Liver (tissue), 9 donors: Measurements from ENCODE around the gene MICAL1. TPM values are rescaled to one million over a fixed set of nuclear protein-coding genes. Genes with fewer than 3 reads are reported as not detected.

Source experiments
- DNase-seq: peaks from one replicate; pipeline ENCODE4 v3.0.0-alpha.2; 2017; ENCODE audit warnings: low spot score
- H3K27ac ChIP-seq, 2 donors: one replicate each; pipeline ENCODE4 v1.7.0; 2013; ENCODE audit warnings: inconsistent platforms in 2 of 2, low read length in 2 of 2, control low read depth in 1 of 2, low read depth in 1 of 2, mild to moderate bottlenecking in 1 of 2
- H3K27me3 ChIP-seq, 4 donors: one replicate each; pipeline versions ENCODE4 v1.6.1 to v1.7.0; 2013; ENCODE audit warnings: low read length in 3 of 4, inconsistent platforms in 1 of 4, mild to moderate bottlenecking in 1 of 4, moderate library complexity in 1 of 4; ENCODE audit not compliant: control insufficient read depth in 4 of 4, insufficient read depth in 4 of 4
- H3K36me3 ChIP-seq, 4 donors: one replicate each; pipeline versions ENCODE4 v1.6.1 to v1.7.0; 2013; ENCODE audit warnings: low read length in 3 of 4, mild to moderate bottlenecking in 3 of 4, low read depth in 1 of 4, moderate library complexity in 1 of 4; ENCODE audit not compliant: control insufficient read depth in 4 of 4, insufficient read depth in 3 of 4
- H3K4me1 ChIP-seq, 4 donors: one replicate each; pipeline versions ENCODE4 v1.6.1 to v1.7.0; 2013; ENCODE audit warnings: low read length in 3 of 4, mild to moderate bottlenecking in 3 of 4, moderate library complexity in 1 of 4; ENCODE audit not compliant: control insufficient read depth in 4 of 4, insufficient read depth in 4 of 4
- H3K4me3 ChIP-seq, 3 donors: one replicate each; pipeline versions ENCODE4 v1.6.1 to v1.7.0; 2013; ENCODE audit warnings: low read length in 3 of 3, control low read depth in 1 of 3, low read depth in 1 of 3, mild to moderate bottlenecking in 1 of 3
- H3K9ac ChIP-seq, 2 donors: one replicate each; pipeline ENCODE4 v1.7.0; 2013; ENCODE audit warnings: low read length in 2 of 2, mild to moderate bottlenecking in 2 of 2, moderate library complexity in 2 of 2, control low read depth in 1 of 2, low read depth in 1 of 2
- H3K9me3 ChIP-seq, 4 donors: one replicate each; pipeline versions ENCODE4 v1.6.1 to v1.7.0; 2013; ENCODE audit warnings: low read length in 3 of 4; ENCODE audit not compliant: control insufficient read depth in 4 of 4
- EGR1 ChIP-seq, 2 donors: IDR thresholded peaks; 2 replicates each; pipeline ENCODE4 v1.6.1; 2016 to 2018; ENCODE audit warnings: antibody characterized with exemption in 2 of 2, low read depth in 2 of 2
- FOXA2 ChIP-seq: IDR thresholded peaks from 2 replicates; pipeline ENCODE4 v1.6.1; 2016; ENCODE audit warnings: antibody characterized with exemption
- HNF4A ChIP-seq, 2 donors: conservative IDR thresholded peaks; 2 replicates each; pipeline ENCODE4 v1.6.1; 2016; ENCODE audit warnings: antibody characterized with exemption in 2 of 2, mild to moderate bottlenecking in 2 of 2
- HNF4G ChIP-seq: IDR thresholded peaks from 2 replicates; pipeline ENCODE4 v1.6.1; 2016; ENCODE audit warnings: antibody characterized with exemption
- JUND ChIP-seq, 2 donors: IDR thresholded peaks; 2 replicates each; pipeline ENCODE4 v1.6.1; 2016; ENCODE audit warnings: antibody characterized with exemption in 2 of 2
- NR2F2 ChIP-seq: IDR thresholded peaks from 2 replicates; pipeline ENCODE4 v1.6.1; 2016; ENCODE audit warnings: antibody characterized with exemption
- RAD21 ChIP-seq, 2 donors: IDR thresholded peaks; 2 replicates each; pipeline ENCODE4 v1.6.1; 2016; ENCODE audit warnings: antibody characterized with exemption in 2 of 2, mild to moderate bottlenecking in 2 of 2
- RXRA ChIP-seq, 2 donors: IDR thresholded peaks; 2 replicates each; pipeline ENCODE4 v1.6.1; 2017 to 2018; ENCODE audit warnings: antibody characterized with exemption in 2 of 2, mild to moderate bottlenecking in 1 of 2
- SP1 ChIP-seq: IDR thresholded peaks from 2 replicates; pipeline ENCODE4 v1.6.1; 2018; ENCODE audit warnings: antibody characterized with exemption, mild to moderate bottlenecking
- TAF1 ChIP-seq: conservative IDR thresholded peaks from 2 replicates; pipeline ENCODE4 v1.6.1; 2016; ENCODE audit warnings: antibody characterized with exemption, mild to moderate bottlenecking
- YY1 ChIP-seq: IDR thresholded peaks from 2 replicates; pipeline ENCODE4 v1.6.1; 2016; ENCODE audit warnings: antibody characterized with exemption, mild to moderate bottlenecking
- whole genome bisulfite sequencing: extraction: QIAGEN DNeasy Blood & Tissue Kit; methylation state at CpG from one replicate; pipeline ENCODE4 v1.1.7; 2013; 5-methylcytosine and 5-hydroxymethylcytosine counted together
- polyA plus RNA-seq, 2 donors: library from polyadenylated mRNA; stranded (reverse) in 1 of 2; unstranded in 1 of 2; fragments of 200-250 nt in 1 of 2; fragments of >200 nt in 1 of 2; fragmentation: Nextera tagmentation in 1 of 2; extraction: Ambion mirVana in 1 of 2; gene quantifications; one replicate each; pipeline versions ENCODE4 v1.2.1 to v1.2.3, GENCODE V29; 2013 to 2015
- total RNA-seq, 2 donors: library from RNA; depleted of rRNA; stranded (reverse); fragments of >200 nt; gene quantifications; one replicate each; pipeline ENCODE4 v1.2.3, GENCODE V29; 2014
- TF ChIP-seq, protein P1 (sequence below): fragments of 150-350 bp; IDR thresholded peaks from 2 replicates; pipeline ENCODE4 v1.5.1; 2017; ENCODE audit warnings: improper control_type of control experiment, low read depth, low read length; ENCODE audit not compliant: missing input control
- TF ChIP-seq, protein P2 (sequence below): IDR thresholded peaks from 2 replicates; pipeline ENCODE4 v1.6.1; 2016; ENCODE audit warnings: antibody characterized with exemption
- TF ChIP-seq, protein P3 (sequence below): IDR thresholded peaks from 2 replicates; pipeline ENCODE4 v1.6.1; 2016; ENCODE audit warnings: antibody characterized with exemption, mild to moderate bottlenecking
- TF ChIP-seq, protein P4 (sequence below): IDR thresholded peaks from 2 replicates; pipeline ENCODE4 v1.6.1; 2016; ENCODE audit warnings: antibody characterized with exemption
- donor health status: healthy.
- donor health status: healthy.
- donor health status: healthy.
- donor health status: healthy.
- donor health status: healthy.

The MICAL1 gene
- total and polyA plus RNA-seq, 4 donors = 1.8 to 4.9 (median 3.3) TPM

DNA sequence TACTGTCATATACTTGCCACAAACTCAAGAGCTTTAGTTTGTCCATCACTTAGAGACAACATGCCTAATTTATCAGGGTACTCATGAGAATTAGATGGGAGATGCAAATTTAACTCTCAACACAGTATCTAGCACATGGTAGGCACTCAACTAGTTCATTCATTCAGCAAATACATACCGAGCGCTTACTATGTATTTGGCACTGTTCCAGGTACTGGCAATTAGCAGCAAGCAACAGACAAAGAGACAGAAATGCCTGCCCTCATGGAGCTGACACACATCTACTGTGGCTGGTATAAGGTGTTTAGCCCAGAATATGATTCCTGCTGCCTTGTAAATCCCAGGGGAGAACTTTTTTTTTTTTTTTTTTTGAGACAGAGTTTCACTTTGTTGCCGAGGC, 4.8 kb downstream of the MICAL1 start (continued):
- TF ChIP-seq, protein P1, sequence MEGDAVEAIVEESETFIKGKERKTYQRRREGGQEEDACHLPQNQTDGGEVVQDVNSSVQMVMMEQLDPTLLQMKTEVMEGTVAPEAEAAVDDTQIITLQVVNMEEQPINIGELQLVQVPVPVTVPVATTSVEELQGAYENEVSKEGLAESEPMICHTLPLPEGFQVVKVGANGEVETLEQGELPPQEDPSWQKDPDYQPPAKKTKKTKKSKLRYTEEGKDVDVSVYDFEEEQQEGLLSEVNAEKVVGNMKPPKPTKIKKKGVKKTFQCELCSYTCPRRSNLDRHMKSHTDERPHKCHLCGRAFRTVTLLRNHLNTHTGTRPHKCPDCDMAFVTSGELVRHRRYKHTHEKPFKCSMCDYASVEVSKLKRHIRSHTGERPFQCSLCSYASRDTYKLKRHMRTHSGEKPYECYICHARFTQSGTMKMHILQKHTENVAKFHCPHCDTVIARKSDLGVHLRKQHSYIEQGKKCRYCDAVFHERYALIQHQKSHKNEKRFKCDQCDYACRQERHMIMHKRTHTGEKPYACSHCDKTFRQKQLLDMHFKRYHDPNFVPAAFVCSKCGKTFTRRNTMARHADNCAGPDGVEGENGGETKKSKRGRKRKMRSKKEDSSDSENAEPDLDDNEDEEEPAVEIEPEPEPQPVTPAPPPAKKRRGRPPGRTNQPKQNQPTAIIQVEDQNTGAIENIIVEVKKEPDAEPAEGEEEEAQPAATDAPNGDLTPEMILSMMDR = no peak
- TF ChIP-seq, protein P2, sequence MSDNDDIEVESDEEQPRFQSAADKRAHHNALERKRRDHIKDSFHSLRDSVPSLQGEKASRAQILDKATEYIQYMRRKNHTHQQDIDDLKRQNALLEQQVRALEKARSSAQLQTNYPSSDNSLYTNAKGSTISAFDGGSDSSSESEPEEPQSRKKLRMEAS = no peak
- TF ChIP-seq JUND (IDR thresholded peaks at IDR 0.05) (no peak), RAD21 (IDR thresholded peaks at IDR 0.05) (no peak)

DNA sequence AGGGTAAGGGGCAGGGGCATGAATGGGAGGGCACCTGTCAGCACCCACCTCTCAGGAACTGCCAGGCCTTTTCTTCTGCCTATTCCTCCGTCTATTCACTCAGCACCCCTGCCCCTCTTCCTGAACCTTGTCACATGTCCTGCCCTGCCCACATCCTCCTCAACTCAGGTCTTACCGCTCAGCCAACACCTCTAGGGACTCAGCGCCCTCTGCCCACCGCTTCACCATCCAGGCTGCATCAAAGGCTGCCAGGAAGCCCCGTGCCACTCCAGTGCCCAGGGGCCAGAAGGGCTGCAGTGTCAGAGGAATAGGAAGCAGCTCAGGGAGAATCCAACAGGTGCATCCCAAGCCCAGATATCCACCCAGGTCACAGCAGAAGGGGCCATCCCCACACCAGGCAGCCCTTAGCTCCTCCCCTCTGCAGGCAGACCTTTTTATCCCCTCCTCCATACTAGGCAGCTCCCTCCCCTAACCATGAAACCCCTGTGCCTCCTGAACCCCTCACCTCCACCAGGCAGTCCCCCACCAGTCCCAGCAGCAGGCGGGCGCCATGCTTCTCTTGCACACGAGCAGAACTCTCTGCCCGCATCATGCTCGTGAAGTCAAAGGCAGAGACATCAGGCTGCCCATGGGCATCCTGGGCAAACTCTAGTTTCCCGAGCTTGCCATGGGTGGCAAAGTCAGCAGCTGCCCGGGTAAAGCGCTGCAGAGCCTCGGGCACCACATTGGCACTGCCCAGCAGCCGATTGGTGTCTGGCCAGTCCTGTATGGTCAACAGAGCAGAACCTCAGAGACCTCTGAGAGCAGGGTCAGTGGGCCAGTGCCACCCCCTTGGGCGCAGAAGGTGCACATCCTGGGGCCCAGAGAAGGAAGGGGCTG, 5.5 kb downstream of the MICAL1 start:
- Histone ChIP-seq H3K27me3 (no peaks in the 10 kb centered on the region), H3K36me3 (peaks cover 0 to 3% (median under 1%) of the 10 kb centered on the region in 4 donors), H3K27ac (no peak overlapping the region), H3K4me1 (peaks cover 0 to 1% (median under 1%) of the 10 kb centered on the region in 4 donors), H3K9ac (no peak overlapping the region), H3K9me3 (no peaks in the 10 kb centered on the region), H3K4me3 (no peak overlapping the region)
- TF ChIP-seq RXRA (IDR thresholded peaks at IDR 0.05) (no peak), HNF4G (no peak), TAF1 (no peak), RAD21 (IDR thresholded peaks at IDR 0.05) (no peak), YY1 (no peak), HNF4A (conservative IDR thresholded peaks at IDR 0.05) (no peak), EGR1 (IDR thresholded peaks at IDR 0.05; ENCODE audit: low read depth in 2 of 2) (no peak), FOXA2 (no peak), SP1 (no peak), NR2F2 (no peak)
- TF ChIP-seq, protein P2 = no peak
- TF ChIP-seq, protein P3, sequence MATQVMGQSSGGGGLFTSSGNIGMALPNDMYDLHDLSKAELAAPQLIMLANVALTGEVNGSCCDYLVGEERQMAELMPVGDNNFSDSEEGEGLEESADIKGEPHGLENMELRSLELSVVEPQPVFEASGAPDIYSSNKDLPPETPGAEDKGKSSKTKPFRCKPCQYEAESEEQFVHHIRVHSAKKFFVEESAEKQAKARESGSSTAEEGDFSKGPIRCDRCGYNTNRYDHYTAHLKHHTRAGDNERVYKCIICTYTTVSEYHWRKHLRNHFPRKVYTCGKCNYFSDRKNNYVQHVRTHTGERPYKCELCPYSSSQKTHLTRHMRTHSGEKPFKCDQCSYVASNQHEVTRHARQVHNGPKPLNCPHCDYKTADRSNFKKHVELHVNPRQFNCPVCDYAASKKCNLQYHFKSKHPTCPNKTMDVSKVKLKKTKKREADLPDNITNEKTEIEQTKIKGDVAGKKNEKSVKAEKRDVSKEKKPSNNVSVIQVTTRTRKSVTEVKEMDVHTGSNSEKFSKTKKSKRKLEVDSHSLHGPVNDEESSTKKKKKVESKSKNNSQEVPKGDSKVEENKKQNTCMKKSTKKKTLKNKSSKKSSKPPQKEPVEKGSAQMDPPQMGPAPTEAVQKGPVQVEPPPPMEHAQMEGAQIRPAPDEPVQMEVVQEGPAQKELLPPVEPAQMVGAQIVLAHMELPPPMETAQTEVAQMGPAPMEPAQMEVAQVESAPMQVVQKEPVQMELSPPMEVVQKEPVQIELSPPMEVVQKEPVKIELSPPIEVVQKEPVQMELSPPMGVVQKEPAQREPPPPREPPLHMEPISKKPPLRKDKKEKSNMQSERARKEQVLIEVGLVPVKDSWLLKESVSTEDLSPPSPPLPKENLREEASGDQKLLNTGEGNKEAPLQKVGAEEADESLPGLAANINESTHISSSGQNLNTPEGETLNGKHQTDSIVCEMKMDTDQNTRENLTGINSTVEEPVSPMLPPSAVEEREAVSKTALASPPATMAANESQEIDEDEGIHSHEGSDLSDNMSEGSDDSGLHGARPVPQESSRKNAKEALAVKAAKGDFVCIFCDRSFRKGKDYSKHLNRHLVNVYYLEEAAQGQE = no peak
- TF ChIP-seq, protein P1 = no peak
- TF ChIP-seq, protein P4, sequence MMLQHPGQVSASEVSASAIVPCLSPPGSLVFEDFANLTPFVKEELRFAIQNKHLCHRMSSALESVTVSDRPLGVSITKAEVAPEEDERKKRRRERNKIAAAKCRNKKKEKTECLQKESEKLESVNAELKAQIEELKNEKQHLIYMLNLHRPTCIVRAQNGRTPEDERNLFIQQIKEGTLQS = no peak
- no peak for DNase-seq
- WGBS = 85% methylated on average over 16 of the region's 16 CpGs
